Stimulated activated naive CD8-positive, alpha-beta T cell treated with anti-CD3 and anti-CD28 coated beads, Interleukin-15, amount 100 ng/mL, for 72 hours (primary cell): Measurements from ENCODE around the gene GPATCH11.
A peak's percentile ranks its signal among the peaks of the same experiment; 100 is the strongest.

ENCODE experiments used
- ATAC-seq: fragments of 150-1000 bp; cut with Tn5 transposase; 2 replicates; pipeline ENCODE4 v1.10.0; 2021; ENCODE audit warnings: mild to moderate bottlenecking, moderate library complexity
- DNase-seq, 2 donors: peaks; one replicate each; pipeline ENCODE4 v3.0.0; 2021 to 2022
- H3K27ac Mint-ChIP-seq, 2 donors: one replicate each; pipeline ENCODE4 v1.8.0; 2022; ENCODE audit warnings: mild to moderate bottlenecking in 2 of 2, mixed read lengths in 2 of 2, moderate library complexity in 2 of 2
- H3K27me3 Mint-ChIP-seq: one replicate; pipeline ENCODE4 v1.8.0; 2022; ENCODE audit warnings: mixed read lengths
- H3K4me1 Mint-ChIP-seq: one replicate; pipeline ENCODE4 v1.8.0; 2022; ENCODE audit warnings: mild to moderate bottlenecking, mixed read lengths
- H3K4me3 Mint-ChIP-seq, 2 donors: one replicate each; pipeline ENCODE4 v1.8.0; 2022; ENCODE audit warnings: mild to moderate bottlenecking in 2 of 2, mixed read lengths in 2 of 2, moderate library complexity in 1 of 2
- H3K9me3 Mint-ChIP-seq, 2 donors: one replicate each; pipeline ENCODE4 v1.8.0; 2022; ENCODE audit warnings: mixed read lengths in 2 of 2

GPATCH11 gene

GRCh38 chr2:37083873-37084794 lies at the start of gene GPATCH11, which contains the start of gene HEATR5B:
GPATCH11 (plus strand) TSS chr2:37084518; CDS start chr2:37088382, 3,864 bp downstream.
HEATR5B (minus strand) TSS chr2:37084372; CDS start chr2:37083414, 958 bp downstream.
- H3K4me1 Mint-ChIP-seq, result peaks cover 7% of the 10 kb centered on the region
- ATAC-seq, result peak; percentile 90
- peak; percentile 89 to 93 for DNase-seq
- H3K27ac Mint-ChIP-seq, result no peak within 1 kb of the TSS
- no peaks in the 10 kb centered on the region for H3K9me3 Mint-ChIP-seq
- H3K4me3 Mint-ChIP-seq, result no peak within 1 kb of the TSS
- H3K27me3 Mint-ChIP-seq, result no peaks in the 10 kb centered on the region

GRCh38 chr2:37037771-37038170 lies 46.5 kb upstream of the GPATCH11 start:
- no peak for DNase-seq
- no peak overlapping the region for H3K27ac Mint-ChIP-seq
- H3K4me1 Mint-ChIP-seq, result no peaks in the 10 kb centered on the region
- H3K27me3 Mint-ChIP-seq, result no peaks in the 10 kb centered on the region
- ATAC-seq, result no peak
- H3K9me3 Mint-ChIP-seq, result no peaks in the 10 kb centered on the region
- H3K4me3 Mint-ChIP-seq, result no peak overlapping the region

GRCh38 chr2:37039580-37039979 lies 44.7 kb upstream of the GPATCH11 start:
- no peak overlapping the region for H3K27ac Mint-ChIP-seq
- no peak overlapping the region for H3K4me3 Mint-ChIP-seq

GRCh38 chr2:37052600-37053332 lies 31.6 kb upstream of the GPATCH11 start:
- no peaks in the 10 kb centered on the region for H3K9me3 Mint-ChIP-seq
- no peak overlapping the region for H3K27ac Mint-ChIP-seq
- H3K4me1 Mint-ChIP-seq, result no peaks in the 10 kb centered on the region
- DNase-seq (no peak), ATAC-seq (no peak)
- H3K27me3 Mint-ChIP-seq, result no peaks in the 10 kb centered on the region
- H3K4me3 Mint-ChIP-seq, result no peak overlapping the region

More at GRCh38 chr2:37039580-37039979, 44.7 kb upstream of the GPATCH11 start:
- no peaks in the 10 kb centered on the region for H3K4me1 Mint-ChIP-seq
- ATAC-seq, result no peak
- DNase-seq, result no peak
- H3K27me3 Mint-ChIP-seq, result no peaks in the 10 kb centered on the region
- H3K9me3 Mint-ChIP-seq, result no peaks in the 10 kb centered on the region

DNA sequence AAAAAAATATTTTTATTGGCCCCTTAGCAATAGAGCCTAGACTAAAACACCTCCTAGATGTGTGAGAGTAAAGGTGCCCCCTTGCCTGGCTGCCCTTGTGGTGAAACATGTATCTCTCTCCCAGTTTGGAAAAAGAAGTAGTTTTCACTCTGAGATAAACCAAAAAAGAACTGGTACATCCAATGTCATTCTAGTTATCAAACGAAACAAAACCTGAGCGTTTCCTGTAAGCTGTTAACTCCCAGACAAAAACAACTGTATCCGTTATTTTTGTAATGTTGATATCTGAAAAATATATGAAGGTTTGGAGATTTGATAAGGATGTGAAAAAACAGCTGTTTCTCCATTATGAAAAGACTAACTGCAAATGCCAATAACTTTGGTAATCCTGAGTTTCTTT lies 24.5 kb upstream of the GPATCH11 start:
- DNase-seq (no peak), ATAC-seq (no peak)
- H3K9me3 Mint-ChIP-seq, result no peaks in the 10 kb centered on the region
- H3K4me3 Mint-ChIP-seq, result no peak overlapping the region
- H3K27me3 Mint-ChIP-seq, result no peaks in the 10 kb centered on the region
- H3K27ac Mint-ChIP-seq, result no peak overlapping the region
- no peaks in the 10 kb centered on the region for H3K4me1 Mint-ChIP-seq

DNA sequence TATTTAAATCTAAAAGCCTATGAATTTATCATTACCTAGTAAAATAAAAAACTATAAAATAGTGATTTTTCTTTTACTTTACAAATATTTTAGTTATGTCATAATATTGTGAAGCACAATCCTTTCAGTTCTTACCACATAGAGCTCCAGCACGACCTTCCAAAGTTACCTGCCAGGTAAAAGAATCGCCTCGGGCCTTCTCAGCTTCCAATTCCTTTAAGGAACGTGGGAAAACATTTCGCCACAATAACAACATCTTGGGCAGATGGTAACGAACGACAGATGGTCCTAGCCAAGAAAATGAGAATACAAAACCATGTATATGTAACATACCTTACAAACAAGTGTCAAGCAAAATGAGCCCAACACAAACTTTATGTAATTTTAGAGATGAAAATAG lies 23.9 kb upstream of the GPATCH11 start:
- Mint-ChIP-seq H3K4me1 (no peaks in the 10 kb centered on the region), H3K27me3 (no peaks in the 10 kb centered on the region), H3K4me3 (no peak overlapping the region), H3K9me3 (no peaks in the 10 kb centered on the region), H3K27ac (no peak overlapping the region)
- no peak for DNase-seq
- no peak for ATAC-seq

- H3K9me3 Mint-ChIP-seq, result no peaks in the 10 kb centered on the region
- H3K4me1 Mint-ChIP-seq, result no peaks in the 10 kb centered on the region
- no peak for ATAC-seq
- no peak for DNase-seq
- H3K27ac Mint-ChIP-seq, result no peak overlapping the region
- no peaks in the 10 kb centered on the region for H3K27me3 Mint-ChIP-seq
- H3K4me3 Mint-ChIP-seq, result no peak overlapping the region
These were observed 23.2 kb upstream of the GPATCH11 start for GRCh38 chr2:37061013-37061711.

GRCh38 chr2:37061776-37062175 lies 22.5 kb upstream of the GPATCH11 start:
- Mint-ChIP-seq H3K27ac (no peak overlapping the region), H3K4me1 (no peaks in the 10 kb centered on the region), H3K27me3 (no peaks in the 10 kb centered on the region), H3K9me3 (no peaks in the 10 kb centered on the region), H3K4me3 (no peak overlapping the region)
- ATAC-seq, result no peak
- DNase-seq, result no peak

DNA sequence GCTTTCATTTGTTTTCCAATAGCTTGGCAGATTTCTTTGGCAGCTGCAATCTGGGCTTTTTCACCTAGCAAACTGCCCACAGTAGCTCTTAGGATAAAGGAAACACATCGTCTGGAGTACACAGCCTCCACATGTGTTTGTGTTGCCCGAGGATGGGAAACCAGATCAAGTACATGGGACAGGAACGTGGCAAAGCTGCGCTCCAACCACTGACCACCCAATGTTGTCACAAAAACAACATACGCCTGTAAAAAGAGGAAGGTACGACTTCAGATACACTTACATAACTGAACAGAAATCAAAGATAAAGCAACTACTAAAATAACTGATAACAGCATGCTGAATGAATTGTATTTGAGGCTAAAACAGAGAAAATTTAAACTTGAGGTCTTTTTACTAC lies 15.6 kb upstream of the GPATCH11 start:
- Mint-ChIP-seq H3K9me3 (no peaks in the 10 kb centered on the region), H3K27ac (no peak overlapping the region), H3K27me3 (no peaks in the 10 kb centered on the region), H3K4me3 (no peak overlapping the region), H3K4me1 (peaks cover 12% of the 10 kb centered on the region)
- ATAC-seq (no peak), DNase-seq (no peak)

DNA sequence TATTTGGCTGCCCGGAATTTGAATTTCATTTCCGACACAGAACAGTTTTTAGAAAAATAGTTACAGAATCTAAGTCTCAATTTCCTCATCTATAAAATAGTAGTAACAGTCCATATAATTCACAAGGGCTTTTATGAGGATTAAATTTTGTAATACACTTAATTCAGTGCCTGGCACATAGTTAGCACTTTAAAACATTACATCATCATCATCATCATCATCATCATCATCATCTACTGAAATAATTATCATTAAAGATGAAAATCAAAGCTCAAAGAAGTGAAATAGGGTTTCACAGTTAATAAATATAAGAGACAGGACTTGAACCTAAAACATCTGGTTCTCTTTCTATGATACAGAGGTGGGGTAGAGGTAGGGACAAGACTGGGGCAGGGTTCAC lies 13.4 kb upstream of the GPATCH11 start:
- no peak for ATAC-seq
- Mint-ChIP-seq H3K9me3 (no peaks in the 10 kb centered on the region), H3K27me3 (no peaks in the 10 kb centered on the region), H3K27ac (no peak overlapping the region), H3K4me1 (peaks cover 13% of the 10 kb centered on the region), H3K4me3 (no peak overlapping the region)
- DNase-seq, result no peak

DNA sequence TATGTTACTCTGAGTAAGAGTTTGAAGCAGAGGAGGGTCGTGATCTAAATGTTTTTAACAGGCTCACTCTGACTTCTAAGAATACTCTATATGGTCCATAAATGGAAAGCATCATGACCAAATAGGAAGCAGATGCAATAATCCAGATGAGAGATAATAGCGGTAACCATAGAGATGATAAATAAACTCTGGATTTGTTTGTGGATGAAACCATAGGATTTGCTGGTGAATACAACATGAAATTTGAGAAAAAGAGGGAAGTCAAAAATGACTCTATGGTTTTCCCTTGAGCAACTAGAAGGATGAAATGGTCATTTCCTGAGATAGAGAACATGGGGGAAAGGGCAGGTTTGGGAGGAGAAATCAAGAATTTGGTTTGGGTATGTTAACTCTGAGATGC lies 4.1 kb upstream of the GPATCH11 start:
- peaks cover 11% of the 10 kb centered on the region for H3K4me1 Mint-ChIP-seq
- no peaks in the 10 kb centered on the region for H3K27me3 Mint-ChIP-seq
- ATAC-seq (no peak), DNase-seq (no peak)
- peak overlapping the region; percentile 7 to 48 for H3K4me3 Mint-ChIP-seq
- H3K9me3 Mint-ChIP-seq, result no peaks in the 10 kb centered on the region
- no peak overlapping the region for H3K27ac Mint-ChIP-seq

GRCh38 chr2:37080689-37081088 lies 3.6 kb upstream of the GPATCH11 start:
- DNase-seq, result no peak
- H3K4me3 Mint-ChIP-seq, result peak overlapping the region; percentile 7 to 52
- no peak for ATAC-seq
- no peaks in the 10 kb centered on the region for H3K9me3 Mint-ChIP-seq
- no peak overlapping the region for H3K27ac Mint-ChIP-seq
- peaks cover 11% of the 10 kb centered on the region for H3K4me1 Mint-ChIP-seq
- H3K27me3 Mint-ChIP-seq, result no peaks in the 10 kb centered on the region

- DNase-seq (no peak), ATAC-seq (no peak)
- H3K9me3 Mint-ChIP-seq, result no peaks in the 10 kb centered on the region
- no peak overlapping the region for H3K4me3 Mint-ChIP-seq
- peaks cover 7% of the 10 kb centered on the region for H3K4me1 Mint-ChIP-seq
- no peaks in the 10 kb centered on the region for H3K27me3 Mint-ChIP-seq
- no peak overlapping the region for H3K27ac Mint-ChIP-seq
These were observed 479 bp downstream of the GPATCH11 start for GRCh38 chr2:37084797-37085196.

DNA sequence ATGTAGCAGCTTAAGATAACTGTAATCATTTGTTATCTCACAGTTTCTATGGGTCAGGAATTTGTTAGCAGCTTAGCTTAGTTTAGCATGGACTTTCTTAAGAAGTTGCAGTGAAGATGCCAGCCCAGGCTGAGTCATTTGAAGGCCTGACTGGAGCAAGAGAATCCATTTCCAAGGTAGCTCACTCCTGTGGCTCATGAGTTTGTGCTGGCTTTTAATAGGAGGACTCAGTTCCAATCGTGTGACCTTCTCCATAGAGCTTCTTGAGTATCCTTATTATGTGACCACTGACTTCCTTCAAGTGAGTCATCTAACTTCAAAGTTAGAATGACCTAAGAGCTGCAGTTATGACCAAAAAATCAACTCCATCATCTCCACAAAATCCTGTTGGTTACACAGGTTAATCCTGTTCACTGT lies 1.4 kb downstream of the GPATCH11 start:
- H3K27ac Mint-ChIP-seq, result no peak overlapping the region
- no peaks in the 10 kb centered on the region for H3K27me3 Mint-ChIP-seq
- H3K4me3 Mint-ChIP-seq, result peak overlapping the region in 1 of 2 donors; percentile 6
- H3K4me1 Mint-ChIP-seq, result peaks cover 7% of the 10 kb centered on the region
- H3K9me3 Mint-ChIP-seq, result no peaks in the 10 kb centered on the region
- no peak for DNase-seq
- peak; percentile 3 for ATAC-seq

DNA sequence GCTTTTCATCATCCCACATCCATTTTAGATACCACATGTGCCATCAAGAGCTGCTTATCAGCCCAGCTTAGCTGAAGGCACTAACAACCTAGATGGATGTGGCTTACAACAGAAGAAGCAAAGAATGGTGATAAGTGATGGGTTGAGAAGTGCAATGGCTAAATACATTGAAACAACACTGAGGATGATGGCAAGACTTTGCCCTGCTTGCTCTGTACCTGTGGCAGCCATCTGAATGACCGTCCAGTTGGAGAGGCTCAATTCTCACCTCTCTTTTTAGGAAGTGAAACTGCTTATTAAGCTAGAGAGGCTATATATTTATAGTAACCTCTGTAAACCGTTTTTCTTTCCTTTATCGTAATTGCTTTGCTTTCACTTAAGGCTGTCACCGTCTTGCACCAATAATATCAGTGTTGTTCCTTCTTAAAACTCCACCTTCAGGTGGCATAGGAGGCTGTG lies 5.7 kb downstream of the GPATCH11 start:
- H3K27me3 Mint-ChIP-seq, result no peaks in the 10 kb centered on the region

More for the DNA sequence above, 5.7 kb downstream of the GPATCH11 start:
- Mint-ChIP-seq H3K27ac (no peak overlapping the region), H3K9me3 (no peaks in the 10 kb centered on the region), H3K4me3 (no peak overlapping the region), H3K4me1 (peaks cover 7% of the 10 kb centered on the region)
- ATAC-seq, result no peak
- no peak for DNase-seq
